Spleen (tissue), 7 donors: Measurements from ENCODE around the gene CPT1A.

ENCODE experiments used
- POLR2A ChIP-seq, 3 donors: fragments of 450-650 bp; IDR thresholded peaks; one replicate each; pipeline ENCODE4 v1.5.1; 2017; ENCODE audit warnings: antibody characterized with exemption in 3 of 3, mild to moderate bottlenecking in 1 of 3
- TF ChIP-seq, protein P1 (sequence below), 11 experiments: fragments of 200-600 bp in 7 of 11; fragments of 450-650 bp in 4 of 11; sonication (generic) in 4 of 11; IDR thresholded peaks in 8 of 11; conservative IDR thresholded peaks in 3 of 11; 1 replicate in 7 of 11; 2 replicates in 4 of 11; pipeline versions ENCODE4 v1.4.0 to v1.8.0; 2016 to 2021; ENCODE audit warnings: antibody characterized with exemption in 11 of 11, inconsistent platforms in 4 of 11, mild to moderate bottlenecking in 1 of 11
- donor health status: DM: no; HTN: no; CAD: no; lungs with moderate emphysema.
- donor health status: DM: no; HTN: no; CAD: no.
- donor health status: DM: no; HTN: no; CAD: no.

DNA sequence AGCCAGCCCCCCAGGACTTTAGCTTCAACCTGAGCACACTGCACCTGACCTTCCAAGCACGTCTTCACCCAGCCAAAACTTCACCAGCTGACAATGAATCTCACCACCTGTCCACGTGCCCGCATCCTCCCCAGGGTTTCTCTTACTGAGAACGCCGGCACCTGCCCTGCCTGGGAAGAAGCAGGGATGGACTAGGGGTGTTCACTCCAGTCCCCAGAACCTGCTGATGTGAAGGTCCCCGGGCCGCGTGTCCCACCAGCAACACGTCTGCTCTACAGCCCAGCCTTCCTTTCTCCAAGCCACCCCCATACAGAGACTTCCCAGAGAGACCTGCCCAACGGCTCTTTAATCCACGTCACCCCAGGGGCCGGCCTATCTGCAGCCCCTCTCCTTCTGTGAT, 12.8 kb downstream of the CPT1A start:
- no peak for TF ChIP-seq POLR2A (IDR thresholded peaks at IDR 0.05)
- TF ChIP-seq, protein P1, sequence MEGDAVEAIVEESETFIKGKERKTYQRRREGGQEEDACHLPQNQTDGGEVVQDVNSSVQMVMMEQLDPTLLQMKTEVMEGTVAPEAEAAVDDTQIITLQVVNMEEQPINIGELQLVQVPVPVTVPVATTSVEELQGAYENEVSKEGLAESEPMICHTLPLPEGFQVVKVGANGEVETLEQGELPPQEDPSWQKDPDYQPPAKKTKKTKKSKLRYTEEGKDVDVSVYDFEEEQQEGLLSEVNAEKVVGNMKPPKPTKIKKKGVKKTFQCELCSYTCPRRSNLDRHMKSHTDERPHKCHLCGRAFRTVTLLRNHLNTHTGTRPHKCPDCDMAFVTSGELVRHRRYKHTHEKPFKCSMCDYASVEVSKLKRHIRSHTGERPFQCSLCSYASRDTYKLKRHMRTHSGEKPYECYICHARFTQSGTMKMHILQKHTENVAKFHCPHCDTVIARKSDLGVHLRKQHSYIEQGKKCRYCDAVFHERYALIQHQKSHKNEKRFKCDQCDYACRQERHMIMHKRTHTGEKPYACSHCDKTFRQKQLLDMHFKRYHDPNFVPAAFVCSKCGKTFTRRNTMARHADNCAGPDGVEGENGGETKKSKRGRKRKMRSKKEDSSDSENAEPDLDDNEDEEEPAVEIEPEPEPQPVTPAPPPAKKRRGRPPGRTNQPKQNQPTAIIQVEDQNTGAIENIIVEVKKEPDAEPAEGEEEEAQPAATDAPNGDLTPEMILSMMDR (IDR thresholded peaks at IDR 0.05 in 8 of 11, conservative IDR thresholded peaks at IDR 0.05 in 3 of 11): no peak
